Muscle of arm (tissue), 12 donors: ENCODE measurements around the gene TRPM8. TPM values are rescaled to one million over a fixed set of nuclear protein-coding genes. Genes with fewer than 3 reads are reported as not detected.
A peak's percentile ranks its signal among the peaks of the same experiment; 100 is the strongest.

Experiments
- DNase-seq: peaks from one replicate; pipeline ENCODE4 v3.0.0-alpha.2; 2013
- polyA plus RNA-seq, 12 donors: library from polyadenylated mRNA; unstranded; fragments of 120-200 nt; gene quantifications; one replicate each; pipeline ENCODE4 v1.2.1, GENCODE V29; 2013; ENCODE audit not compliant: insufficient read length in 12 of 12

The TRPM8 gene
- polyA plus RNA-seq, 12 donors, result 0.11 to 0.30 (median 0.26) TPM; not detected in 8

DNA sequence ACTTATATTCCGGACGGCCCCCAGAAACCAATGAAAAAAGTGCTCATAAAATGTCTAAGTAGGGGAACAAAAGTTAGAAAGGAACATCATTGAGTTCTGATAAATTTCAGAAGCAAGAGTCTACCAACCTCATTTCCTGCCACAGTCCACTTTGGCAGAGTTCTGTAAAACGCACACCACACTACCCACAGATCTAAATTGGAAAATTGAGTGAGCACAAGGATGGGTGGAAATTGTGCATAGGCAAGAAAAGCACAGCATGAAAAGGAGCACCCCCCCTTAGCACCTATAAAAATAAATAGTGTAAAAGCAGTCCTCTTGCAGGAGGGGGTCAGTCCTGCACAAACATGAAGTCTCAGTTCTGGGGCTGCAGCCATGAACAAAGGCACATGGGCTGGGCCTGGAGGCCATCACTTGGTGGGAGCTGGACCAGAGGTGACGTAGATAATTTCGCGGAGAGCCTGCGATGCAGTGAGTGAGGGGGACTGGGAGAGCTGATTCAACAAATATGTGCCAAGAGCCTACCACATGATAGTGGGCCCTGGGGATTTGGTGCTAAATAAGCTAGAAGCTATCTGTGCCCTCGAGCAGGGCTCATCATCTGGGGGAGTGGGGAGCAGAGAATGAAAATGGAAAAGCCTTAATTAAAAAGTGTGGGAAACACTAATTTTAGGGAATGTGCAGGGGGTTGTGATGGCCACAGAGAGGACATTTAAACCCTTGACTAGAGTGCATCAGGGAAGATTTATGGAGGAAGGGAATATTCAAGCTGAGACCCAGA is 84.4 kb downstream of the TRPM8 start:
- no peak for DNase-seq

DNA sequence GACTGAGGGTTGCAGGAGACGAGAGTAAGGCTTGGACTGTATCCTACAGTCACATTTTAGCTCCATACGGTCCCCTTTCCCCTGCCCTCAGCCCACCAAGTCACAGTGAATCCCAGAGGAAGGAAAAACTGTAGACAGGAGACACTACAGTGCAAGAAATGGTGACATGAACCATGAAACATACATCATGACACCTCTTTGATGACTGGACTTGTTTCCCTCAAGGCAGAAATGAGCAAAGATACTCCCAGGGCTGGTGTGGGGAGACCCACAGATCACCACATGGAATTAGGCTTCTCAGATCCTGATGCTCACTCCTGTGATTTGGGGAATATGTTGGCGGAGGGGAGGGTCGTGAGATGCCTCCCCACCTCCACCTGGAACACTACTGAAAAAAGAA is 85.1 kb downstream of the TRPM8 start:
- DNase-seq, result no peak

DNA sequence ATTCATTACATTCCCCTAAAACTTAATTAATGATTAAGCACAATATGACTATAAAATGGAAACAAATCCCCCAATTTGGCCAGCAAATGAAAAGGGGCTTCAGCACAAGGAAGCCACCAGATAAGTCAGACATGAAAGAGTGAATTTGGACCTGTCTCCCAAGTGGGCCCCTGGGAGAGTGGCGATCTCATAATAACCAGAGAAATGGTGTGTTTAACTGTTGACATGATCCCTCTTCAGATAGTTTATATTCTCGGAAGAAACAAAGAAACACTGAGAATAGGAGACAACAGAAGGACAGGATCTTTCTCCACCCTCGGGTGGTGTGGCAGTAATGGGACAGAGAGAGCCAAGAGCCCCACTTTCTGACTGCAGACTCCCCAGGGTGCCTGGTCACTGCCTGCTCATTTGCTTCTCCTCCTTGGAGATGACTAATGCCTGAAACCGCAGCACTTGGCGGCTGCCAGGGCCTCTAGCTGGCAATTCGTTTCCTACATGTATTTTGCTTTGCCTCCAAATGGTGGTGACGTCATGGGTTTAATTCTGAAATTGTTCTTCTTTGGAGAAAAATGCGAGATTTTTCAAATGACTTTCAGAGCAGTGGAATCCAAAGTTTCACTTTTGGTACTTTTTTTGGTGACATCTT is 86.9 kb downstream of the TRPM8 start:
- no peak for DNase-seq

DNA sequence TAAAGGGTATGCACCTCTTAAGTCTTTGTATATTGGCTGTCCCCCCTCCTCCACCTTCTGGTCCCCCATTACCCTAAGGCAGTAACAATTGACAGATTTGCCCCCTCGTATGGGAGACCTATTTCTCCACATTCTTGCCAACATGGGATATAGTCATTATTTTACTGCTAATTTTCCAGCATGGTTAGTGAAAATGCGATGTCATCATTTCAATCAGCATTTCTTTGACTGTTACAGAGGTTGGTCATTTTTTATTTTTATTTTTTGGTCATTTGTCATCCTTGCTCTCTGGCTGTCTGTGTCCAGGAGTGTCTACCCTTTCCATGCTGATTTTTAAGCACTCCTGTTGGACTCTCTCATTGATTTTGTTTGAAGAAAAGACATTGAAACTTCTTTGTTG is 88.0 kb downstream of the TRPM8 start:
- no peak for DNase-seq

DNA sequence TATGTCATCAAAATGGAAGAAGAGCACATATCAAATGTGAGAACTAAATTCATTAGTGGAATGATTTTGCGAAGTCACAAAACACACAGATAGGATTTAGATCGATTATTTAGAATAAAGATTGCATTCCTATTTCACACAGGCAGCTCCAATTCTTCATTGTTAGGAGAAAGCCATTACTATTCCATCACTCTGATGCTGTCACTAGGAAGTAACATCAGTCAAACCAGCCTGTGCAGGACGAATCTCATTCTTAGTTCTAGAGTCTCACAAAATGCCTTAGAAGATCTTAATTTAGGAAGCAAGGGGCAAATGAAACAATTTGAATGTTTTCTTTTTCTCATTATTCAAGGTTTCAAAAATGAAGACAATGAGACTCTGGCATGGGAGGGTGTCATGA is 89.3 kb downstream of the TRPM8 start:
- no peak for DNase-seq

DNA sequence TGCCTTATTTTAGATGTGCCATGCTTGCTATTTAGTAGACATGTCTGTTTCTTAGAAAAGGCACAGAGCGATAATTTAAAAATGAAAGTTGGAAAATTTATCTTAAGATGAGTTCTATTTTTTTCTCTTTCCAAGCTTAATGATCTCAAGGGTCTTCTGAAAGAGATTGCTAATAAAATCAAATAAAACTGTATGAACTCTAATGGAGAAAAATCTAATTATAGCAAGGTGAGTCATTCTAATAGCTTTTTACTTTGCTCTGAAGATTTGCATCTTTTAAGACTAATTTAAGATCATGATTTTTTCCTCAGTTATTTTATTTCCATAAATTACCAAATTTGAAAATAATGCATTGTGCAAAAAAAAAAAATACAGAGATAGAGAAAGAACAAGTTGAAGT is 97.3 kb downstream of the TRPM8 start:
- no peak for DNase-seq

DNA sequence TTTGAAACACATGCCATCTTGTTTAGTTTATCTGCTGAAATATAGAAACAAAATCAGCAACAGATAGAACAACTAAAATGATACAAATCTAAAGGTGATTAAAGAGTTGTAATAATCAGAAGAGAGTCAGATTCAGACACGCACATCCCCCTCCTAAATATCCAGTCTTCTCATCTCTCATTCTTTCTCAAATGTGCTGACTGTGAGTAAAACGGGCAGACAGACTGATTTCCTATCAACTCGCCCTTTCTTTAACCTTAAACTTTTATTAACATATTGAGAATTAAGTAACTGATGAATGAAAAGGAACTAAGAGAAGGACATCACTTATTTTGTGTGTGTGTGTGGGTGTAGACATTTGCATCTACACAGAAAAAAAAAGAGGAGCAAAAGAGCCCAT is 98.7 kb downstream of the TRPM8 start:
- DNase-seq, result no peak

DNA sequence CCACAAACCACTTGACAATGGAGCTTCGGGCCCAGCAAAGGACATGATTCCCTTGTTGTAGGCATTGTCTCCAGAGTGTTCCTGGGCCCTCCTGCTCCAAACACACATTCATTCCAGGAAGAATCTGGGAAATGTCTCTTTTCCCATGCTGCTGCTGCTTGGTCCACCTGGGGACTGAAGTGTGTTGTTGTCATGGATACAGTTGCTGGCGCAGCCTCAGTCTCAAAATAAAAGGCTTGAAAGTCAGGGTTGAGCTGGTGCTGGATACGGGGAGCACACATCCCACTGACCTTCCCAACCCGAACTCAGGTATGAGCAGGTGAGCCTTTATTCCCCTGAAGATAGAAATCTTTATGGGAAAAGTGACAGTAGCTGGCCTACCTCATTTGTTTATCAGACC is 102.7 kb downstream of the TRPM8 start:
- DNase-seq, result no peak

DNA sequence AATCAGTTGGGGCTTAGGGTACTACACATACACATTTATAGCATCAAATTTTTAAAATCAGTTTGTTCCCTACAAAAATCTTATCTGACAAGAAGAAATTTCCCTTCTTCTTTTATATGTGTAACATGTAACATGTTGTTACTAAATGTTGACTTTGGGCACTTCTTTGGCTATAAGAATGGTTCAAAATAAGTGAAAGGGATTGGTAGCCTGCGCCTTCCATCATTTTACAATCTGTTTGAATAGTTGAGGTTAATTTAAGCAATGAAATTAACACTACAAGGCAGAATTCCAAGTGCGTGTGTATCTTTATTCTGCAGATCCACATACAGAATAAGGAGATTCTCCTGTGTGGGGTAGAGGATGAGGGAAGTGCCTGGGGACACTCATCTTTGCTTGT is 103.2 kb downstream of the TRPM8 start:
- no peak for DNase-seq

DNA sequence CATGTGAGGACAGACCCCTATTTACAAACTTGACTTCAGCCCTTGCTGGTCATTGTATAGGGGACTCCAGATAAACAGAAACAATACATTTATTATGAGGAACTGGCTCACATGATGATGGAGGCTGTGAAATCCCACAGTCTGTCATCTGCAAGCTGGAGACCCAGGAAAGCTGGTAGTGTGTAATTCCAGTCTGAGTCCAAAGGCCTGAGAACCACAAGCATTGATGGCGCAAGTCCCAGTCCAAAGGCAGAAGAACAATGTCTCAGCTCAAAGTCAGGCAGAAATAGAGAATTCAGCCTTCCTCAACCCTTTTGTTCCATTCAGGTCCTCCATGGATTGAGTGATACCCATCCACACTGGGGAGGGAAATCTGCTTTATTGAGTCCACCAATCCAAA is 105.3 kb downstream of the TRPM8 start:
- no peak for DNase-seq

DNA sequence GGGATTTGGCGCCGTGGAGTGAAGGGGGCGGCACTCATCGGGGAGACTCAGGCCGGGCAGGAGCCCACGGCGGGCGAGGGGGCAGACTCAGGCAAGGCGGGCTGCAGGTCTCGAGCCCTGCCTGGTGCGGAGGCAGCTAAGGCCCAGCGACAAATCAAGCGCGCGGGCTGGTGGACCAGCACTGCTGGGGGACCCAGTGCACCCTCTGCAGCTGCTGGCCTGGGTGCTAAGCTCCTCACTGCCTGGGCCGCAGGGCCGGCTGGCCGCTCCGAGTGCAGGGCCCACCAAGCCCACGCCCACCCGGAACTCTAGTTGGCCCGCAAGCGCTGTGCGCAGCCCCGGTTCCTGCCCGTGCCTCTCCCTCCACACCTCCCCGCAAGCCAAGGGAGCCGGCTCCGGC is 107.1 kb downstream of the TRPM8 start:
- no peak for DNase-seq

DNA sequence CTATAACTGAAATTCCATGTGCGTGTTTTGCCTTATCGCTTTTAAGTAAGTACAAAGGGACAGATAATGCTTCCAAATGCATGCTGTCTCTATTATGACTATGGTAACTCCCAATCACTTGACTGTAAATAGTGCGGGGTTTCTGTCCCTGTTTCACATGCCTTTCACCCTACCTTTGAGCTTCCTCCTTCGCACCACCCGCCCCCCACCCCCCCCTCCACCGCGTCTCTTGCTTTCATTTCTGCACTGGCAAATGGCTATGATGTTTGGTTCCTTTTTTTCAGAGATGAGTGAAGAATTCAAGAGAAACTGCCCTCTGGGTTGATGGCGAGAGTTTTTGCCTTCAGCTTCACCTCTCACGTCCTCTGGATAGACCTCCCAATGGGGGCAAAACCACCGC is 108.3 kb downstream of the TRPM8 start:
- peak; percentile 5 for DNase-seq

DNA sequence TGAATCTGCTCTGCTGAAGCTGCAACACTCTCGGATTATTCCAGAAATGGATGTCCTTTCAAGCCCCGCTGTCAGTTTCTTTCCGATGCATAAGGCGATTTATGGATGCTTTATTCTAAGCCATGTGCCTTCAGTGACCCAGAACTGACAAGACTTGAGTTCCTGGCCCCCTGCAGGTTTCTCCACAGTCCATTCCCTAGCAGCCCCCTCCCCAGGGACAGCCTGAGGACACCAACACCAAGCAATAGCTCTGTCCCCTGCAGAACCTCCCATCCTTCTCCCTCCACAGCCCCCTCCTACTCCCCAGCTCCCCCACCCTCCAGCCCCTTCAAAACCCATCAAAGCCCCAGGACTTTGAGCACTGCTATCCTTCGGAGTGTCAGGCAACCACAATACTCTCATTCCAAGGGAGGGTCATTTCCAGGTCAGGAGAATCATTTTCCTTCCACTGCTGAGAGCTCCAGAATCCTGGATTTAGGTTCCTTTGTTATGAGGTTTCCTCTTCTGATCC is 108.8 kb downstream of the TRPM8 start:
- peak; percentile 25 for DNase-seq

DNA sequence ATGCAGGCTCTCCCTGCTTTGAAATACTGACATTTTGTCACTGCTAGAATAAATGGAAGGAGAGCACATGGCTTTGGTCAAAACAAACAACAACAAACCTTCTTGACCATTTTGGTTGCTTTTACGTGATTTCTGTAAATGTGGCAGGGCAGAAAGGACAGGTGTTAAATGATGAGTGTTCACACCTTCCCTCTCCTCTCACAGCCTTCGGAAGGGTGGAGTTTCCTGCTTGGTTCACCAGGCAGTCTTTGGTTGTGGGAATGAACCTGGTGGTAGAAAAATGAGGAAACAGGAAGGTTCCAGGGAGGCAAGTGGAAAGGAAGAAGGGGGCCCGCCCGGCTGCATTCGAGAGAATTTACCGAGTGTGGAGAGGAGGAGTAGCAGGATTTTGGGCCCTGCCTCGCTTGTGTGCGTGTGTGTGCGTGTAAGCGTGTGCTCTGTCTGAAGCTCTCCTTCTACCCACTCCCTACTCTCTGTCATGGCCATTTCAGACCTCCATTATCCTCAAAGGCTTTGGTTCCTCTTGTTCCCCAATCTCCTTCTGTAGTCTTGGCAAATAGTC is 109.6 kb downstream of the TRPM8 start:
- DNase-seq, result no peak

DNA sequence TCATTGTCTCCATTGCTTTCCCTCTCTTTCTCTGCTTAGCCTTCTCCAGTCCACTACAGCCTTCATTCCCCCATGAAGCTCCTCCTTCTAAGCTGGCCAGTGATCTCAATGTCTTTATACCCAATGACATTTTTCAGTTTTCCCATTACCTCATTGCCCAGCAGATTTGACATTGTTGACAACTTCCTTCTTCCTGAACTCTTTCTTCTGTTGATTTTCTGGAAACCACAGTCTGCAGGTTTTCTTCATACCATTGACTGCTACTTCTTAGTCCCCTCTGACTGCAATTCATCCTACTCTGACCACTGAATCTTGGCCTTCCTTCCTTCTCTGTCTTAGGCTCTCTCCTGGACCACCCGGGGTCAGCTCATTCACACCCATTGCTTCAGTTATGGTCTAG is 110.5 kb downstream of the TRPM8 start:
- DNase-seq, result no peak

DNA sequence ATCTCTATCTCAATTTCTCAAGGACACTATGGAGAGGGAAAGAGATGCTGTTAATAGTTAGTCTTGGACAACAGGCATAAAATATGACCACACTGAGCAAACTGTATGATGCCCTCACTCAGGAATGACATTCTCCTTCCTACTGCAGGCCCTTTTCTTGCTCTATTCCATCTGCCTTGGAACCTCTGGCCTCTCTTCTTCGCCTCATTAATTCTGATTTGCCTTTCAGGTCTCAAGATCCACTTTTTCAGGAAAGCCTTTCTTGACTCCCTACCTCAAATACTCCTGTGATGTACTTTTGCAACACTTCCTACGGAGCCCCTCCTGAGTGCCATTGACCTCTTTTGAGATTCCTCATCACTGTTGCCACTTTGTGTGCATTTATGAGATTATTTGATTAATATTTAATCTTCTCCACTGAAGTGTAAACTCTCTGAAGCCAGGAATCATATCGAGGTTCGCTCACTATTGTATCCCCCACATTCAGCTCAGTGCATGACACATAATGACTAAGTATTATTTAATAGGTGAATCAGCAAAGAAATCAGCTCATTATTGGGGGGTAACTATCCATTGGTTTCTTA is 112.1 kb downstream of the TRPM8 start:
- no peak for DNase-seq

DNA sequence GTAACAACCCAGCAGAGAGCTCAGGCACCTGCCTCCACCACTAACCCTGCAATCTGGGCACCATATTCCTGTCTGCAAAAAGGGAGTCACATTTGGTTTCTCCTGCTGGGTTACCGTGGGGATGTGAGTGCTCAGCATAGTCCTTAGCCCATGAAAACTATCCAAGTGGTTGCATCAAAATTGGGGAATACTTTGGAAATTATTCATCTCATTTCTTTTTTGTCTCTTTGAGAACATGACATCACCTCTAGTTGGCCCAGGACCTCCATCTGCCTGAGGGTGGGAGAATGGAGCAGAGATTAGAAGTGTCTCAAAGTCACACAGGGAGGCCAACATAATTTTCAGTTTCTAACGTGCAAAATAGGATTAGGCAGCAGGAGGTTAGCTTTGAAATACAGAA is 114.0 kb downstream of the TRPM8 start:
- no peak for DNase-seq

DNA sequence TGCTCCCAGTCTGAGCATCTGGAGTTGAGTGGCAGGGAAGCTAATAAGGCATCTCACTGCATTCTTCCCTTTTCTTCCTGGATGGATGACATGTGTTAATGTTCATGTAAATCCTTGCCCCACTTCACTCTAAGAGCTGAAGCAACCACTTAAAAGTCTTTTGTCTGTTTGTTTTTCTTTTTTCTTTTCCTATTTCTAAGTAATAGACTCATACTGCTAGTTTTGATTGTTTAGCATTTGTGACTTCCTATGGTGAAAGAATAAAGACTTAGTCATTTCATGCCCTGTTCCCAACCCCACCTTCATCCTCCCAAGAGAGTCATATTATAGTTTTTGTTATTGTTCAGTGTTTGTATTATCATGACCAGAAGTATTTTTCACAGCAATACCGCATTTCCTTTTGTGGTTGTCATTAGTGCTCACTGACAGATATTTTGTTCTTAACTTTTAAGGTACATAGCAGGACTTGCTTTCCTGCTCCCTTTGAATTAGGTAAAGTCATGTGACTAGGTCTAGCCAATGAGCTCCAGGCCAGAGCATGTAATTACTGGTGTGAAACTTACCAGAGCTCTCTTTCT is 115.2 kb downstream of the TRPM8 start:
- DNase-seq, result no peak

DNA sequence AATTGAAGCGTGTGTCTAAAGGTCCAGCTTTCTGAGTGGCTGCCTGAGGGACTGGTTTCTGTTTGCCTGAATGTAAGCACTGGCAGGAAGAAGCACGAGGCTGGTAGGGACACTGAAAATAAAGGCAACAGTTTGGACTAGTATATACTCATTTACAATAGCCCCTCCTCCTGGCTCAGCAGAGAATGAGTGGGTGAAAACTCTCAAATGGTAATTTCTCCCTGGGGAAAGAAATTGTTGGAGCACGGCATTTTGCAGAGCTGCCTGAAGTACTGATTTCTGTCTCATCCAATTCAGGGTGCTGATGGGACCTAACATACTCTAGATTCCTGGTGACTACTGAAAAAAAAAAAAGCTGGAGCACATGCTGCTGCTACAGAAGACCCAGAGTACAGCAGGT is 116.0 kb downstream of the TRPM8 start:
- no peak for DNase-seq

DNA sequence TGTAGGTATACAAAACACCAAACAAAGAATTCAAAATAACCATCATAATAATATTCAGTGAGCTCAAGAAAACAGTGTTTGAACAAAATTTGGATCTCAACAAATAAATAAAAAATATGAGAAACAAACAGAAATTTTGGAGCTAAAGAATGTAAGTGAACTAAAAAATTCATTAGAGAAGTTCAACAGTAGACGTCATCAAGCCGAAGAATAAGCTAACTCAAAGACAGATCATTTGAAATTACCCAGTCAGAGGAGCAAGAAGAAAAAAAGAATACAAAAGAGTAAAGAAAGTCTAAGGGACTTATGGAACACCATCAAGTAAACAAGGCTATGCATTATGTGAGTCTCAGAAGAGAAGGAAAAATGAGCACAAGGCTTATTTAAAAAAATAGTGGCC is 116.7 kb downstream of the TRPM8 start:
- DNase-seq, result no peak

DNA sequence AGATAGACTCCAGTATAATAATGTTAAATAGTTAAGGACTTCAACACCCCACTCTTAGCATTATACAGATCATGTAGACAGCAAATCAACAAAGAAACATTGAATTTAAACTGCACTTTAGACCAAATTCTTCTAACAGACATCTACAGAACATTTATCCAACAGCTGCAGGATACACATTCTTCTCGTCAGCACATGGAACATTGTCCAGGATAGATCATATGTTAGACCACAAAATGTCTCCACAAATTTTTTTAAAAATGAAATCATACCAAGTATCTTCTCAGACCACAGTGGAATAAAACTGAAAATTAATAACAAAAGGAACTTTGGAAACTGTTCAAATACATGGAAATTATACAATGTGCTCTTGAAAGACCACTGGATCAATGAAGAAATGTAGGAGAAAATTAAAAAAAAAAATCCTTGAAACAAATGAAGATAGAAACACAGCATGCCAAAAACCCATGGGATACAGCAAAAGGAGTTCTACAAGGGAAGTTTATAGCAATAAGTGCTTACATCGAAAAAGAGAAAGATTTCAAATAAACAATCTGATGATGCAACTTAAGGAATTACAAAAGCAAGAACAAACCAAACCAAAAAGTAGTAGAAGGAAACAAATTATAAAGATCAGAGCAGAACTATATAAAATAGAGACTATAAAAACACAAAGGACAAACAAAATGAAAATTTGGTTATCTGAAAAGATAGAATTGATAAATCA is 121.1 kb downstream of the TRPM8 start:
- DNase-seq, result no peak

DNA sequence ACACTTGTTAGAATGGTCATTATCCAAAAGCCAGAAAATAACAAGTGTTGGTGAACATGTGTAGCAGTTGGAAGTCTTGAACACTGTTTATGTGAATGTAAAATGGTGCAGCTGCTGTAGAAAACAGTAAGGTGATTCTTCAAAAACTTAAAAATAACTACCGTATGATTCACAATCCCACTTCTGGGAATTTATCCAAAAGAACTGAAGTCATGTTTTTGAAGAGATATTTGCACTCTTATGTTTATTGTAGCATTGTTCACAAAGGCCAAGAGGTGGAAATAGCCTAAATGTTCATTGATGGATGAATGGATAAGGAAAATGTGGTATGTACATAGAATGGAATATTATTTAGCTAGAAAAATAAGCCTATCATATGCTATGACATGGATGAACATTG is 127.0 kb downstream of the TRPM8 start:
- DNase-seq, result no peak
